ENCODE results near the gene RBM8A.
A peak's percentile ranks its signal among the peaks of the same experiment; 100 is the strongest.

Gene RBM8A

DNA sequence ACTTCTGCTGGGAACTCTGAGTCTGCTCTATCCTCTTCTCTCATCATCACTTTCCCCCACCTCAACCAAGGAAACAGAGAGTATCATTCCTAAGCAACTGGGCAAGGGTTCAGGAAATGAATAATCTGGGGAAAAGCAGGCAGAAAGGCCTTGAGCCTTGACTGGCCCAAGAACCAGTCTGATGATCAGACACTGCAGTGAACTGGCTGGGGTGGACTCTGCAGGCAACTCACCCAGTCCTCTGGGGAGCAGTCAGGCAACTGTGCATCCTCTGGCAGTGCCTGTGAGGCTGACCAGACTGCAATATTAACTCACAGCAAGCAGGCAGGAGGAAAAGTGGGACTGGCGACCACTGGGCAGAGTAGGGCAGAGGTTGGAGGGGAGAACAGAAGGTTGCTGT is 42.6 kb downstream of the RBM8A start:
- DNase-seq (ENCODE audit: low spot score), result peak; percentile 49

- no peak for DNase-seq (ENCODE audit: low spot score)
These were observed 47.5 kb downstream of the RBM8A start for GRCh38 chr1:145879775-145880174.

GRCh38 chr1:145878724-145879123 is 48.6 kb downstream of the RBM8A start:
- DNase-seq (ENCODE audit: low spot score), result no peak

- no peak for DNase-seq (ENCODE audit: low spot score)
These were observed 49.3 kb downstream of the RBM8A start for GRCh38 chr1:145877923-145878486.

DNA sequence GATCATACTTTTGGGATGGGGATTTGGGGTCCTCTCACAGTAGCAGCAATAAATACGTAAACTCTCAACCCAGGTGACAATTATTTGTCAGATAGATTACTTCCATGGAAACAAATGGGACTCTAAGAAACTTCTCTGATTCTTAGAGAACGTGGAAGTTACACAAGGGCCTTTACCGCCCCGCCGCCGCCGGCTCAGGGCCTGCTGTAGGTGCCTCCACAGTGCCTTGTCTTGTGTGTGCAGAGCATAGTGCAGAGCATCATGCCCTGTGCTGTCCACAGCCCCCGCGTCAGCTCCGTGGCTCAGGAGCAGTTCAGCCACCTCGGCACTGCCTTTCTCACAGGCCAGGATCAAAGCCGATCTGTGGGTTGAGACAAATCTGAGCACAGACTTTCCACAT is 52.6 kb downstream of the RBM8A start:
- DNase-seq (ENCODE audit: low spot score), result no peak

GRCh38 chr1:145871994-145872924 is 55.0 kb downstream of the RBM8A start:
- DNase-seq (ENCODE audit: low spot score), result peak; percentile 57

All from AG08396 (cell line).